Measurements from ENCODE around the gene MZT2B. TPM values are rescaled to one million over a fixed set of nuclear protein-coding genes. Genes with fewer than 3 reads are reported as not detected.
"Not testable (repeated sequence)": the region's sequence is repeated elsewhere in the genome, so short reads cannot be mapped to it uniquely, and the experiment has no call there.

MZT2B gene
- total RNA-seq, 1 donor from 2014 or later = 152 TPM

- H3K27me3 Mint-ChIP-seq (ENCODE audit: unreplicated experiment); H3K4me3 Mint-ChIP-seq (ENCODE audit: unreplicated experiment); H3K4me1 Mint-ChIP-seq (ENCODE audit: unreplicated experiment); H3K9me3 Mint-ChIP-seq (ENCODE audit: unreplicated experiment); H3K36me3 Mint-ChIP-seq (ENCODE audit: low read depth, unreplicated experiment); H3K27ac Mint-ChIP-seq (ENCODE audit: unreplicated experiment); DNase-seq (ENCODE audit: low spot score): not testable (repeated sequence)
Observed at GRCh38 chr2:130230907-130231306, 48.8 kb downstream of the MZT2B start.

- Mint-ChIP-seq H3K36me3 (ENCODE audit: low read depth, unreplicated experiment) (no peaks in the 10 kb centered on the region), H3K9me3 (ENCODE audit: unreplicated experiment) (no peaks in the 10 kb centered on the region), H3K27ac (ENCODE audit: unreplicated experiment) (no peak overlapping the region), H3K27me3 (ENCODE audit: unreplicated experiment) (peaks cover 7% of the 10 kb centered on the region), H3K4me3 (ENCODE audit: unreplicated experiment) (no peak overlapping the region), H3K4me1 (ENCODE audit: unreplicated experiment) (peaks cover 6% of the 10 kb centered on the region)
- TF ChIP-seq CTCF (IDR thresholded peaks at IDR 0.05; ENCODE audit: unreplicated experiment) = no peak
- no peak for DNase-seq (ENCODE audit: low spot score)
Observed at GRCh38 chr2:130231656-130232055, 49.6 kb downstream of the MZT2B start.

GRCh38 chr2:130233066-130233465 lies 51.0 kb downstream of the MZT2B start:
- not testable (repeated sequence) for H3K36me3 Mint-ChIP-seq (ENCODE audit: low read depth, unreplicated experiment); H3K27me3 Mint-ChIP-seq (ENCODE audit: unreplicated experiment); H3K4me1 Mint-ChIP-seq (ENCODE audit: unreplicated experiment); H3K4me3 Mint-ChIP-seq (ENCODE audit: unreplicated experiment); H3K9me3 Mint-ChIP-seq (ENCODE audit: unreplicated experiment); DNase-seq (ENCODE audit: low spot score); H3K27ac Mint-ChIP-seq (ENCODE audit: unreplicated experiment)

- not testable (repeated sequence) for DNase-seq (ENCODE audit: low spot score); H3K27me3 Mint-ChIP-seq (ENCODE audit: unreplicated experiment); H3K27ac Mint-ChIP-seq (ENCODE audit: unreplicated experiment); H3K9me3 Mint-ChIP-seq (ENCODE audit: unreplicated experiment); H3K4me3 Mint-ChIP-seq (ENCODE audit: unreplicated experiment); H3K36me3 Mint-ChIP-seq (ENCODE audit: low read depth, unreplicated experiment); H3K4me1 Mint-ChIP-seq (ENCODE audit: unreplicated experiment)
Observed at GRCh38 chr2:130239581-130239980, 57.5 kb downstream of the MZT2B start.

Other genes starting within 250 kb of the MZT2B start
- gene RAB6C, start 202.6 kb upstream of the MZT2B start, total RNA-seq (ENCODE audit: unreplicated experiment) = 1.4 TPM
- 1.1 TPM for gene POTEF, start 53.0 kb upstream of the MZT2B start, total RNA-seq (ENCODE audit: unreplicated experiment)
- gene CCDC74B, start 37.1 kb upstream of the MZT2B start, total RNA-seq (ENCODE audit: unreplicated experiment) = 20.4 TPM
- gene SMPD4, start 660 bp upstream of the MZT2B start, total RNA-seq (ENCODE audit: unreplicated experiment) = 65.6 TPM
- not detected for gene TUBA3E, start 16.2 kb downstream of the MZT2B start, total RNA-seq (ENCODE audit: unreplicated experiment)
- 32.8 TPM for gene IMP4, start 160.6 kb downstream of the MZT2B start, total RNA-seq (ENCODE audit: unreplicated experiment)
- gene PTPN18, start 173.8 kb downstream of the MZT2B start, total RNA-seq (ENCODE audit: unreplicated experiment) = 16.3 TPM

Data from endothelial cell (in vitro differentiated cells).